DOHH2 (cell line): ENCODE data around the gene ELK4.

ENCODE experiments used
- H3F3A ChIP-seq: fragments of 200-600 bp; sonication (generic), shearing (Covaris generic); 2 replicates; pipeline ENCODE4 v1.6.0; 2016; ENCODE audit warnings: antibody characterized with exemption, mild to moderate bottlenecking; ENCODE audit not compliant: control insufficient read depth, insufficient read depth
- H3K27ac ChIP-seq: fragments of 200-600 bp; sonication (generic); 2 replicates; pipeline ENCODE4 v1.5.1; 2014; ENCODE audit warnings: low read depth, mild to moderate bottlenecking, low read length, moderate library complexity
- H3K27me3 ChIP-seq: fragments of 200-600 bp; sonication (generic); 2 replicates; pipeline ENCODE4 v1.6.1; 2014; ENCODE audit warnings: mild to moderate bottlenecking, low read length, mixed read lengths; ENCODE audit not compliant: control insufficient read depth
- H3K36me3 ChIP-seq: fragments of 200-600 bp; sonication (generic); 2 replicates; pipeline ENCODE4 v1.6.1; 2014; ENCODE audit warnings: mild to moderate bottlenecking, low read length, moderate library complexity, mixed read lengths; ENCODE audit not compliant: control insufficient read depth
- H3K4me1 ChIP-seq: fragments of 200-600 bp; sonication (generic); 2 replicates; pipeline ENCODE4 v1.6.1; 2014; ENCODE audit warnings: mild to moderate bottlenecking, low read length, mixed read lengths; ENCODE audit not compliant: control insufficient read depth
- H3K4me2 ChIP-seq: fragments of 200-600 bp; sonication (generic); 2 replicates; pipeline ENCODE4 v1.6.0; 2014; ENCODE audit warnings: mild to moderate bottlenecking, low read length, moderate library complexity
- H3K4me3 ChIP-seq: fragments of 200-600 bp; sonication (generic); 2 replicates; pipeline ENCODE4 v1.5.1; 2014; ENCODE audit warnings: mild to moderate bottlenecking, low read length, mixed read lengths
- H3K79me2 ChIP-seq: fragments of 200-600 bp; sonication (generic); 2 replicates; pipeline ENCODE4 v1.6.1; 2014; ENCODE audit warnings: mild to moderate bottlenecking, low read length, mixed read lengths; ENCODE audit not compliant: control insufficient read depth
- H3K9me2 ChIP-seq: fragments of 200-600 bp; sonication (generic); replicated peaks from 2 replicates; pipeline ENCODE4 v1.6.1; 2014; ENCODE audit warnings: mild to moderate bottlenecking, low read length, mixed read lengths; ENCODE audit not compliant: control insufficient read depth
- H3K9me3 ChIP-seq: fragments of 200-600 bp; sonication (generic); 2 replicates; pipeline ENCODE4 v1.6.1; 2014; ENCODE audit warnings: antibody characterized with exemption, low read length, mixed read lengths; ENCODE audit not compliant: control insufficient read depth, insufficient read depth
- H4K20me1 ChIP-seq: fragments of 200-600 bp; sonication (generic); 2 replicates; pipeline ENCODE4 v1.6.0; 2014; ENCODE audit warnings: low read depth, mild to moderate bottlenecking, antibody characterized with exemption, low read length, moderate library complexity; ENCODE audit not compliant: control insufficient read depth, insufficient read depth
- EZH2phosphoT487 ChIP-seq: fragments of 200-600 bp; sonication (generic); IDR thresholded peaks from 2 replicates; pipeline ENCODE4 v1.6.1; 2017; ENCODE audit warnings: borderline replicate concordance, mild to moderate bottlenecking, antibody characterized with exemption, low read length, moderate library complexity, mixed read lengths
- TF ChIP-seq, protein P1 (sequence below): fragments of 200-600 bp; sonication (generic); IDR thresholded peaks from one replicate; pipeline ENCODE4 v1.5.1; 2014; ENCODE audit warnings: antibody characterized with exemption, mild to moderate bottlenecking, low read depth, low read length; ENCODE audit not compliant: poor library complexity, severe bottlenecking

The ELK4 gene

GRCh38 chr1:205631768-205632668, at the start of gene ELK4:
Gene ELK4 (minus strand): TSS chr1:205632011. CDS start chr1:205623882, 8,129 bp downstream.
- Histone ChIP-seq H3K4me2 (peak within 1 kb of the TSS; percentile 93), H3K9me2 (no peaks in the 10 kb centered on the region), H3F3A (peaks cover 9% of the 10 kb centered on the region), H3K27me3 (no peaks in the 10 kb centered on the region), H3K36me3 (peaks cover 26% of the 10 kb centered on the region), H3K4me1 (peaks cover 32% of the 10 kb centered on the region), H3K27ac (peak within 1 kb of the TSS; percentile 92), H3K4me3 (peak within 1 kb of the TSS; percentile 89), H3K9me3 (no peaks in the 10 kb centered on the region), H4K20me1 (peaks cover 6% of the 10 kb centered on the region; the same call in 1 of the 2 replicates), H3K79me2 (peaks cover 47% of the 10 kb centered on the region)
- TF ChIP-seq EZH2phosphoT487: no peak
- TF ChIP-seq, protein P1, sequence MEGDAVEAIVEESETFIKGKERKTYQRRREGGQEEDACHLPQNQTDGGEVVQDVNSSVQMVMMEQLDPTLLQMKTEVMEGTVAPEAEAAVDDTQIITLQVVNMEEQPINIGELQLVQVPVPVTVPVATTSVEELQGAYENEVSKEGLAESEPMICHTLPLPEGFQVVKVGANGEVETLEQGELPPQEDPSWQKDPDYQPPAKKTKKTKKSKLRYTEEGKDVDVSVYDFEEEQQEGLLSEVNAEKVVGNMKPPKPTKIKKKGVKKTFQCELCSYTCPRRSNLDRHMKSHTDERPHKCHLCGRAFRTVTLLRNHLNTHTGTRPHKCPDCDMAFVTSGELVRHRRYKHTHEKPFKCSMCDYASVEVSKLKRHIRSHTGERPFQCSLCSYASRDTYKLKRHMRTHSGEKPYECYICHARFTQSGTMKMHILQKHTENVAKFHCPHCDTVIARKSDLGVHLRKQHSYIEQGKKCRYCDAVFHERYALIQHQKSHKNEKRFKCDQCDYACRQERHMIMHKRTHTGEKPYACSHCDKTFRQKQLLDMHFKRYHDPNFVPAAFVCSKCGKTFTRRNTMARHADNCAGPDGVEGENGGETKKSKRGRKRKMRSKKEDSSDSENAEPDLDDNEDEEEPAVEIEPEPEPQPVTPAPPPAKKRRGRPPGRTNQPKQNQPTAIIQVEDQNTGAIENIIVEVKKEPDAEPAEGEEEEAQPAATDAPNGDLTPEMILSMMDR: peak; percentile 76

DNA sequence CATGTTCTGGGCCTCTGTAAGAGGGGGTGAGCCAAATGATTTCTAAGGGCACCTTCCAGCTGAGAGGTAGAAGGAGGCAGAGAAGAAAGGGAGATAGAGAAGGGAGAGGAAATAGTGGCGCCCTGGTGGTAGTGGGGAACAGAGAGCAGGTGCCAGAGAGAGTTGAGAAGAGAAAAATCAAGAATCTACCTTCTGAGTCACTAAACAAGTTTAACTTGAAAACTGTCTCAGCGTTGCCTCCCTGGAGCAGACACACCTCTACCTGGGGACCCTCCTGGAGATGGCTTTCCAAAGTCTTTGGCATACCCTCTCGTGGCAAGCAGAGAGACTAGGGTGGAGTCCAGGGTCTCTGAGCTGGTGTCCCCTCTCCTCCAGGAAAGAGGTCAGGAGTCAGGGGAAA, 49.6 kb upstream of the ELK4 start:
- peaks cover 10% of the 10 kb centered on the region for H3K4me1 ChIP-seq
- H3K36me3 ChIP-seq: no peaks in the 10 kb centered on the region
- H3K79me2 ChIP-seq: no peaks in the 10 kb centered on the region
- H3K4me3 ChIP-seq: no peak overlapping the region
- H3K27me3 ChIP-seq: peaks cover 21% of the 10 kb centered on the region
- H4K20me1 ChIP-seq: no peaks in the 10 kb centered on the region
- 0 out of 2 replicates have a peak, but pooled peaks cover 3% of the 10 kb centered on the region for H3F3A ChIP-seq
- H3K9me3 ChIP-seq: no peaks in the 10 kb centered on the region
- no peaks in the 10 kb centered on the region for H3K9me2 ChIP-seq
- no peak overlapping the region for H3K4me2 ChIP-seq
- TF ChIP-seq EZH2phosphoT487: no peak
- TF ChIP-seq, protein P1: no peak
- no peak overlapping the region for H3K27ac ChIP-seq

- TF ChIP-seq, protein P1: no peak
- TF ChIP-seq EZH2phosphoT487: no peak
- H3F3A ChIP-seq: 0 out of 2 replicates have a peak, but pooled peaks cover 3% of the 10 kb centered on the region
- H3K4me3 ChIP-seq: peak within 1 kb of the TSS; percentile 77
- H3K4me2 ChIP-seq: peak within 1 kb of the TSS; percentile 88
- H3K9me3 ChIP-seq: no peaks in the 10 kb centered on the region
- H3K79me2 ChIP-seq: no peaks in the 10 kb centered on the region
- no peaks in the 10 kb centered on the region for H4K20me1 ChIP-seq
- peaks cover 21% of the 10 kb centered on the region for H3K27me3 ChIP-seq
- no peaks in the 10 kb centered on the region for H3K36me3 ChIP-seq
- no peaks in the 10 kb centered on the region for H3K9me2 ChIP-seq
- no peak within 1 kb of the TSS for H3K27ac ChIP-seq
- H3K4me1 ChIP-seq: peaks cover 10% of the 10 kb centered on the region
These were observed 48.5 kb upstream of the ELK4 start, which contains the start of gene SLC45A3 for GRCh38 chr1:205680073-205680851. Gene SLC45A3 (minus strand): TSS chr1:205680509. CDS start chr1:205664656, 15,853 bp downstream.
